ENCODE measurements around the gene IFI44. TPM values are rescaled to one million over a fixed set of nuclear protein-coding genes. Genes with fewer than 3 reads are reported as not detected.

The IFI44 gene
- total and polyA plus RNA-seq, 9 of the 15 experiments (the other 6 are each of a cell fraction or from before 2014, with no cell fraction given) = 0.11 TPM; not detected in 8

DNA sequence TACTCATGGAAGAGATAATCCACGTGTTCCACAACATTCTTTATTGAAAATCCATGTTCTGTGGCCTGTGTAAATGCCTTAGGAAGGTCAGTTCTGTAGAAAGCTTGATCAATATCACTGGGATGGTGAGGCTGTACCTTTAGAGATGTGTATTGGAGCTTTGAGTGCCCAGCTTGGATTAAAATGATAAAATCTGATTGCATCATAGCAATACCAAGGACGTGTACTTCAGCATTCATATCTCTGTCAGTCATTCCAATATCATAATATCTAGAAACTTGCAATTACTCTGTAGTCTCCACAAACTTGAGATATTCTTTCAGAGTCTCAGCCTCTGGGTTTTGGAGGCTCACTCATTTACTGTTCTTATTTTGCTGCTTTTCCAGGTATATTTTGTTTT lies 31.6 kb downstream of the IFI44 start (continued):
- TF ChIP-seq, protein P1, sequence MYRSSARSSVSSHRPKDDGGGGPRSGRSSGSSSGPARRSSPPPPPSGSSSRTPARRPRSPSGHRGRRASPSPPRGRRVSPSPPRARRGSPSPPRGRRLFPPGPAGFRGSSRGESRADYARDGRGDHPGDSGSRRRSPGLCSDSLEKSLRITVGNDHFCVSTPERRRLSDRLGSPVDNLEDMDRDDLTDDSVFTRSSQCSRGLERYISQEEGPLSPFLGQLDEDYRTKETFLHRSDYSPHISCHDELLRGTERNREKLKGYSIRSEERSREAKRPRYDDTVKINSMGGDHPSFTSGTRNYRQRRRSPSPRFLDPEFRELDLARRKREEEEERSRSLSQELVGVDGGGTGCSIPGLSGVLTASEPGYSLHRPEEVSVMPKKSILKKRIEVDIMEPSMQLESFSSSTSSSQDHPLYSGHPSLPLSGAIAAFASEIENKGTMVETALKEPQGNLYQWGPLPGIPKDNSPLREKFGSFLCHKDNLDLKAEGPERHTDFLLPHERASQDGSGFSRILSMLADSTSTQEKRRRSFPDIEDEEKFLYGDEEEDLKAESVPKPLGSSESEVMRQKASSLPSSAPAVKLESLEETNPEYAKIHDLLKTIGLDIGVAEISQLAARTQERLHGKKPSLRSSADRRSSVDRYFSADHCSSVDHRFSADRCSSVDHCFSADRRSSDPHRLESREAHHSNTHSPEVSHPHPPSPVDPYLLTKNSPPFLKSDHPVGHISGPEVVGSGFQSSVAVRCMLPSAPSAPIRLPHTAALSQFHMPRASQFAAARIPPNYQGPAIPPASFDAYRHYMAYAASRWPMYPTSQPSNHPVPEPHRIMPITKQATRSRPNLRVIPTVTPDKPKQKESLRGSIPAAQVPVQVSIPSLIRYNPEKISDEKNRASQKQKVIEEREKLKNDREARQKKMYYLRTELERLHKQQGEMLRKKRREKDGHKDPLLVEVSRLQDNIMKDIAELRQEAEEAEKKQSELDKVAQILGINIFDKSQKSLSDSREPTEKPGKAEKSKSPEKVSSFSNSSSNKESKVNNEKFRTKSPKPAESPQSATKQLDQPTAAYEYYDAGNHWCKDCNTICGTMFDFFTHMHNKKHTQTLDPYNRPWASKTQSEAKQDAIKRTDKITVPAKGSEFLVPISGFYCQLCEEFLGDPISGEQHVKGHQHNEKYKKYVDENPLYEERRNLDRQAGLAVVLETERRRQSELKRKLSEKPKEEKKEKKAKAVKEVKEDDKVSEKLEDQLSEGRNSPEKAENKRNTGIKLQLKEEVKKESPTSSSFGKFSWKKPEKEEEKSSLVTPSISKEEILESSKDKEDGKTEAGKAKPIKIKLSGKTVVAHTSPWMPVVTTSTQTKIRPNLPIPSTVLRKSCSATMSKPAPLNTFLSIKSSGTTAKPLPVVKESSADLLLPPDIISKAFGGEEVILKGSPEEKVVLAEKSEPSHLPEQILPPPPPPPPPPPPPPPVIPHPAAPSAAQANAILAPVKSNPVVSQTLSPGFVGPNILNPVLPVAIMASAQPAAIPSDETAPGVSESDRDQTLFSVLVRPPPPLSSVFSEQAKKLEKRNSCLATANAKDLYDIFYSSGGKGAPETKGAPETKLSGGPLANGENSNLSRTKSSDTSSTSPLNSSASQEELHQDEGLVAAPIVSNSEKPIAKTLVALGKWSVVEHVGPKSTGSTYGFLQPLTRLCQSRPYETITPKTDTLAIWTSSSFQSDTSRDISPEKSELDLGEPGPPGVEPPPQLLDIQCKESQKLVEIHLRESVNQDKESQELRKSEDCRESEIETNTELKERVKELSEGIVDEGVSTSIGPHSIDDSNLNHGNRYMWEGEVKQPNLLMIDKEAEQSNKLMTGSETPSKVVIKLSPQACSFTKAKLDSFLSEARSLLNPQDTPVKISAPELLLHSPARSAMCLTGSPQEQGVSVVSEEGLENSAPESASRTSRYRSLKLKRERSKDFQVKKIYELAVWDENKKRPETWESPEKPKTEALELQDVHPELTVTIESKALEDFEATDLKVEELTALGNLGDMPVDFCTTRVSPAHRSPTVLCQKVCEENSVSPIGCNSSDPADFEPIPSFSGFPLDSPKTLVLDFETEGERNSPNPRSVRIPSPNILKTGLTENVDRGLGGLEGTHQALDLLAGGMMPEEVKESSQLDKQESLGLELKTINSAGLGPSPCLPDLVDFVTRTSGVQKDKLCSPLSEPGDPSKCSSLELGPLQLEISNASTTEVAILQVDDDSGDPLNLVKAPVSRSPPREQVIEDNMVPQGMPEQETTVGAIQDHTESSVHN (IDR thresholded peaks at IDR 0.05; ENCODE audit: borderline replicate concordance in 1 of 2, low read depth in 1 of 2) = no peak
- TF ChIP-seq, protein P2, sequence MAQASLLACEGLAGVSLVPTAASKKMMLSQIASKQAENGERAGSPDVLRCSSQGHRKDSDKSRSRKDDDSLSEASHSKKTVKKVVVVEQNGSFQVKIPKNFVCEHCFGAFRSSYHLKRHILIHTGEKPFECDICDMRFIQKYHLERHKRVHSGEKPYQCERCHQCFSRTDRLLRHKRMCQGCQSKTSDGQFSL (CRISPR knock-in tag; IDR thresholded peaks at IDR 0.05) = no peak
- TF ChIP-seq, protein P2 (tag; IDR thresholded peaks at IDR 0.05) = no peak
- TF ChIP-seq TOE1 (IDR thresholded peaks at IDR 0.05; ENCODE audit: borderline replicate concordance) (no peak), TOE1 (CRISPR knock-in tag; IDR thresholded peaks at IDR 0.05; ENCODE audit: borderline replicate concordance, low read depth) (no peak), MECOM (CRISPR knock-in tag; IDR thresholded peaks at IDR 0.05) (no peak), XRCC5 (IDR thresholded peaks at IDR 0.05; ENCODE audit: low read depth, low read length) (no peak), FOXM1 (IDR thresholded peaks at IDR 0.05; ENCODE audit: low read depth) (no peak), FOXM1 (CRISPR knock-in tag; IDR thresholded peaks at IDR 0.05; ENCODE audit: low read depth) (no peak), POLR3G (IDR thresholded peaks at IDR 0.05; ENCODE audit: extremely low read depth, insufficient read length, insufficient replicate concordance) (no peak), GTF2E2 (tag; IDR thresholded peaks at IDR 0.05) (no peak), RBFOX2 (IDR thresholded peaks at IDR 0.05; ENCODE audit: low read depth, low read length) (no peak)

Data from K562 (cell line).